CD4-positive, CD25-positive, alpha-beta regulatory T cell (primary cell): ENCODE data around the gene NPLOC4. TPM values are rescaled to one million over a fixed set of nuclear protein-coding genes. Genes with fewer than 3 reads are reported as not detected.

Source experiments
- ATAC-seq, 2 donors: fragments of 150-1000 bp; cut with Tn5 transposase; one replicate each; pipeline ENCODE4 v1.10.0; 2021; ENCODE audit warnings: low read depth in 2 of 2, moderate number of reproducible peaks in 2 of 2, moderate library complexity in 1 of 2
- DNase-seq, 3 donors: peaks; one replicate each; pipeline versions ENCODE4 v3.0.0 to v3.0.0-alpha.2; 2012 to 2022; ENCODE audit warnings: mixed read lengths in 1 of 3
- H3K27ac ChIP-seq: one replicate; pipeline ENCODE4 v1.7.0; 2013; ENCODE audit warnings: mild to moderate bottlenecking, low read length; ENCODE audit not compliant: insufficient read depth, poor library complexity, severe bottlenecking
- H3K27me3 ChIP-seq: one replicate; pipeline ENCODE4 v1.7.0; 2013; ENCODE audit warnings: low read length; ENCODE audit not compliant: control insufficient read depth, insufficient read depth
- H3K36me3 ChIP-seq: one replicate; pipeline ENCODE4 v1.7.0; 2013; ENCODE audit warnings: mild to moderate bottlenecking, low read length, moderate library complexity; ENCODE audit not compliant: control insufficient read depth, insufficient read depth
- H3K4me1 ChIP-seq: 2 replicates; pipeline ENCODE4 v1.7.0; 2013; ENCODE audit warnings: mild to moderate bottlenecking, low read length; ENCODE audit not compliant: insufficient read depth, control insufficient read depth, poor library complexity, severe bottlenecking
- H3K4me3 ChIP-seq: one replicate; pipeline ENCODE4 v1.7.0; 2013; ENCODE audit warnings: low read depth, mild to moderate bottlenecking, low read length, moderate library complexity
- H3K9me3 ChIP-seq, 2 experiments: 1 replicate in 1 of 2; 2 replicates in 1 of 2; pipeline ENCODE4 v1.7.0; 2013; ENCODE audit warnings: low read length in 2 of 2, mild to moderate bottlenecking in 1 of 2, moderate library complexity in 1 of 2; ENCODE audit not compliant: control insufficient read depth in 2 of 2
- H3K27ac Mint-ChIP-seq, 3 donors: one replicate each; pipeline ENCODE4 v1.8.0; 2020 to 2022; ENCODE audit warnings: mild to moderate bottlenecking in 3 of 3, mixed read lengths in 3 of 3, moderate library complexity in 2 of 3
- H3K27me3 Mint-ChIP-seq: one replicate; pipeline ENCODE4 v1.8.0; 2022; ENCODE audit warnings: mild to moderate bottlenecking, mixed read lengths
- H3K36me3 Mint-ChIP-seq: one replicate; pipeline ENCODE4 v1.8.0; 2020; ENCODE audit warnings: mixed read lengths
- H3K4me1 Mint-ChIP-seq, 4 donors: one replicate each; pipeline ENCODE4 v1.8.0; 2020 to 2022; ENCODE audit warnings: mixed read lengths in 4 of 4, mild to moderate bottlenecking in 1 of 4
- H3K4me3 Mint-ChIP-seq, 4 donors: one replicate each; pipeline ENCODE4 v1.8.0; 2020 to 2022; ENCODE audit warnings: mild to moderate bottlenecking in 4 of 4, mixed read lengths in 4 of 4, moderate library complexity in 3 of 4
- H3K9me3 Mint-ChIP-seq, 7 donors: one replicate each; pipeline ENCODE4 v1.8.0; 2020 to 2022; ENCODE audit warnings: mixed read lengths in 7 of 7, mild to moderate bottlenecking in 3 of 7, moderate library complexity in 2 of 7
- polyA plus RNA-seq, 4 donors: library from polyadenylated mRNA; unstranded; fragments of 300-500 nt; fragmentation: Illumina TruSeq; gene quantifications; one replicate each; pipeline ENCODE4 v1.2.3, GENCODE V29; 2021
- total RNA-seq: library from RNA; stranded (reverse); gene quantifications from one replicate; pipeline ENCODE4 v1.2.3, GENCODE V29; 2022

Gene NPLOC4
- total RNA-seq (103 TPM), polyA plus RNA-seq (10 to 100 TPM; 48.6 to 53.1 (median 51.0) TPM)

DNA sequence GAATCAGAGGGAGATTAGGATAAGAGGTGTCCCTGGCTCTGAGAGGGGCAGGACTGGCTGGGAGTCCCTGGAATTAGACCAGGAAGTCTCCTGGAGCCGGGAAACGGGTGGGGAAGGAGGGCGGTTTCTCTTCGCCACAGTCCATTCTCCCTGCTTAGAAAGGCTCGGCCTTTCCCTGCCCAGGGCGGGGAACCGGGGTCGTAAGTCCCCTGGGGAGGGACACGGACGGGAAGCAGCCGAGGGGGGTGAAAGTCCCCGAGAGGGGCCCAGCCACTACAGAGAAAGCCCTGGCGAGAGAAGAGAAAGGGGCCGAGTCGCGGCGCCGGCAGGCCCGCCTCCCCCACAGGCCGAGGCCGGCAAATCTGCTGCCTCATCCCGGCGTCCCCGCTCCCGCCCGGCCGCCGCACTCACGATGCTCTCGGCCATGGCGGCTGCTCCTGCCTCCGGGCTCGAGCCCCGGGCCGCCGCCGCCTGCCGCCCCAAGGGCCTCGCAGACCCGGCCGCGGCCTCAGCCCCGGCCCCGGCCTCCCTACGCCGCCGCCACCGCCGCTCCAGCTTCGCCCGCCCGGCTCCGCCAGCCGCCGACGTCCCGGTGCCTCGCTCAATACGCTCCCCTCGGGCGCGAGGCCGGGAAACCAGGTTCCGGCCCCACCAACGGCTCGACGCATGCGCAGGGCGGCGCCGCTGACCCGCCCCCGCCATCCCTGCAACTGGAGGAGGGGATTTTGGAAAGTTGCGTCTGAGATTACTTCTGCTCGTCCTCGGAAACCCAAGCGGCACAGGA lies at the start of gene NPLOC4, which contains the start of gene TSPAN10:
Gene NPLOC4, minus strand, starts transcription at position 608 of the 784 bp plus-strand sequence. Its CDS starts 182 bp downstream, at position 426.
Gene TSPAN10, plus strand, starts transcription at position 692 of the 784 bp plus-strand sequence. CDS start 5,217 bp downstream, outside the sequence.
- H3K27me3 ChIP-seq = no peaks in the 10 kb centered on the region
- peak within 1 kb of the TSS; percentile 76 to 93 (median 90) for H3K27ac Mint-ChIP-seq
- peak; percentile 72 to 82 (median 78) for DNase-seq
- H3K4me3 ChIP-seq = peak within 1 kb of the TSS; percentile 87
- H3K4me1 Mint-ChIP-seq = peaks cover 0 to 35% (median 18%) of the 10 kb centered on the region in 4 donors
- no peaks in the 10 kb centered on the region for H3K9me3 ChIP-seq
- H3K4me1 ChIP-seq = peaks cover 18% of the 10 kb centered on the region
- no peaks in the 10 kb centered on the region for H3K36me3 ChIP-seq
- H3K4me3 Mint-ChIP-seq = peak within 1 kb of the TSS; percentile 88 to 96 (median 95)
- no peaks in the 10 kb centered on the region for H3K27me3 Mint-ChIP-seq
- no peaks in the 10 kb centered on the region for H3K9me3 Mint-ChIP-seq
- H3K27ac ChIP-seq = peak within 1 kb of the TSS; percentile 41
- H3K36me3 Mint-ChIP-seq = no peaks in the 10 kb centered on the region
- peak; percentile 85 to 91 for ATAC-seq

DNA sequence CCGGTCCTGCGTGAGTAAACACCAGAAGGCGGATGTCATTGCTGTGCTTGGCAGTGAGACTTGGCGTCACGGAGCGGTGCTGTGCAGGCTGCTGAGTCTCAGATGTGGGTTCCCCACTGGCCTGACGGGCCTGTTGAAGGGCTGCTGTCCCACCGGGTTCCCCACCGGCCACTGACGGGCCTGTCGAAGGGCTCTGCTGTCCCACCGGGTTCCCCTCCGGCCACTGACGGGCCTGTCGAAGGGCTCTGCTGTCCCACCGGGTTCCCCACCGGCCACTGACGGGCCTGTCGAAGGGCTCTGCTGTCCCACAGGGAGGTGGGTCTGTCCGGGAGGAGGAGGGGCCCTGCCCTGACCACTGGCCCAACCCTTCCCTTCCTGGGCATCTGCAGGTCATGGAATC lies 49.7 kb upstream of the NPLOC4 start:
- Mint-ChIP-seq H3K4me3 (no peak overlapping the region), H3K4me1 (peaks cover 5 to 50% (median 11%) of the 10 kb centered on the region in 4 donors), H3K27ac (no peak overlapping the region), H3K9me3 (no peaks in the 10 kb centered on the region), H3K36me3 (peaks cover 14% of the 10 kb centered on the region), H3K27me3 (no peaks in the 10 kb centered on the region)
- Histone ChIP-seq H3K27me3 (no peaks in the 10 kb centered on the region), H3K9me3 (no peaks in the 10 kb centered on the region), H3K27ac (no peak overlapping the region), H3K36me3 (peaks cover 48% of the 10 kb centered on the region), H3K4me3 (no peak overlapping the region), H3K4me1 (peaks cover 25% of the 10 kb centered on the region)
- no peak for DNase-seq
- ATAC-seq = no peak

GRCh38 chr17:81685108-81685507 lies 48.2 kb upstream of the NPLOC4 start:
- peak overlapping the region; percentile 89 for H3K4me3 ChIP-seq
- Mint-ChIP-seq H3K4me3 (peak overlapping the region; percentile 85 to 93 (median 86)), H3K9me3 (no peaks in the 10 kb centered on the region), H3K4me1 (peaks cover 5 to 54% (median 11%) of the 10 kb centered on the region in 4 donors), H3K36me3 (peaks cover 11% of the 10 kb centered on the region), H3K27ac (peak overlapping the region in 2 of 3 donors; percentile 65 to 94), H3K27me3 (no peaks in the 10 kb centered on the region)
- H3K36me3 ChIP-seq = peaks cover 36% of the 10 kb centered on the region
- H3K27me3 ChIP-seq = no peaks in the 10 kb centered on the region
- no peaks in the 10 kb centered on the region for H3K9me3 ChIP-seq
- H3K27ac ChIP-seq = peak overlapping the region; percentile 68
- ATAC-seq (no peak), DNase-seq (no peak)
- peaks cover 25% of the 10 kb centered on the region for H3K4me1 ChIP-seq

GRCh38 chr17:81684442-81684911 lies 47.6 kb upstream of the NPLOC4 start:
- Mint-ChIP-seq H3K9me3 (no peaks in the 10 kb centered on the region), H3K27me3 (no peaks in the 10 kb centered on the region), H3K4me3 (peak overlapping the region; percentile 85 to 93 (median 86)), H3K4me1 (peaks cover 5 to 48% (median 11%) of the 10 kb centered on the region in 4 donors), H3K36me3 (peaks cover 11% of the 10 kb centered on the region), H3K27ac (peak overlapping the region in 2 of 3 donors; percentile 65 to 94)
- H3K36me3 ChIP-seq = peaks cover 30% of the 10 kb centered on the region
- peak overlapping the region; percentile 89 for H3K4me3 ChIP-seq
- no peaks in the 10 kb centered on the region for H3K27me3 ChIP-seq
- no peaks in the 10 kb centered on the region for H3K9me3 ChIP-seq
- DNase-seq = no peak
- peak overlapping the region; percentile 68 for H3K27ac ChIP-seq
- ATAC-seq = no peak
- peaks cover 25% of the 10 kb centered on the region for H3K4me1 ChIP-seq

DNA sequence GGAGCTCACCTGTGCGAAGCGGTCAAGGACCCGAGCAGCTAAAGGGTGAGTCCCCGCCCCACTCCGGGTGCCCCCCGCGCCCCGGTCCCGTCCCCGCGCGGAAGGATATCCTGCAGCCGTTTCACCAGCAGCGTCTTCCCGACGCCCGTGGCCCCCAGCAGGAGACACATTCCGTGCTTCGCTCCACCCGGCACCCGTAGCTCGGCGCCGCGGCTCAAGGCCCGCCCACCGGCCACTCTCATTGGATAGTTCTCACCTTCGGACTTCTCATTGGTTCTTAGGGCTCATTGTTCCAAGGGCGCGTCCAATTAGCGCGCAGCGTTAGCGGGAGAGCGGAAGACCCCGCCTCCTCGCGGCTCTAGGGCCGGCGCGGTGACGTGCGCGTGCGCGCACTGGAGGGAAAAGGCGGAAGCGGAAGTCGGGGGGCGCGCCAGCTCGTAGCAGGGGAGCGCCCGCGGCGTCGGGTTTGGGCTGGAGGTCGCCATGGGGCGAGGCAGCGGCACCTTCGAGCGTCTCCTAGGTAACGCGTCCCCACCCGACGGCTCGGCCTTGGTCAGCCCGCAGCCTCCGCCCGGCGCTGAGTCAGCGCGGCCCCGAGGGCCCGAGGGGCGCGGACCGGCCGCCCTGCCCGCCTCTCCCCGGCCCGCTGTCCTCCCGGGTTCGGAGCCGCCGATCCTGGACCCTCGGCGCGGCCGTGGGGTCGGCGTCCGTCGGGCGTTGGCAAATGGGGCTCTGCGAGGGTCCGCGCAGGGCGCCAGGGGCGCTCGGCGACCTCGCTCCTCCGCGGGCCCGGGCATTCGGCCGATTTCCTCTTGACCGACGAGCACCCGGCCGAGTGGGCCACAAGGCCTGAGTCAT lies 46.9 kb upstream of the NPLOC4 start, which contains the start of the genes ARL16 and HGS:
Gene ARL16, minus strand, starts transcription at position 214 of the 858 bp plus-strand sequence. Its CDS starts 44 bp downstream, at position 170.
Gene HGS, plus strand, starts transcription at position 428 of the 858 bp plus-strand sequence. Its CDS starts 56 bp downstream, at position 484.
- Mint-ChIP-seq H3K27me3 (no peaks in the 10 kb centered on the region), H3K4me3 (peak within 1 kb of the TSS; percentile 95 to 99 (median 98)), H3K36me3 (peaks cover 8% of the 10 kb centered on the region), H3K27ac (peak within 1 kb of the TSS; percentile 94 to 99 (median 95)), H3K4me1 (peaks cover 5 to 50% (median 11%) of the 10 kb centered on the region in 4 donors), H3K9me3 (no peaks in the 10 kb centered on the region)
- H3K36me3 ChIP-seq = peaks cover 25% of the 10 kb centered on the region
- H3K27ac ChIP-seq = peak within 1 kb of the TSS; percentile 68
- ATAC-seq = peak; percentile 98 to 99
- peak; percentile 96 to 99 (median 97) for DNase-seq
- H3K4me3 ChIP-seq = peak within 1 kb of the TSS; percentile 89
- no peaks in the 10 kb centered on the region for H3K9me3 ChIP-seq
- H3K4me1 ChIP-seq = peaks cover 25% of the 10 kb centered on the region
- H3K27me3 ChIP-seq = no peaks in the 10 kb centered on the region

- peak overlapping the region; percentile 95 to 99 (median 98) for H3K4me3 Mint-ChIP-seq
- peak overlapping the region in 2 of 3 donors; percentile 94 to 95 for H3K27ac Mint-ChIP-seq
- peaks cover 8% of the 10 kb centered on the region for H3K36me3 Mint-ChIP-seq
- no peak for DNase-seq
- no peaks in the 10 kb centered on the region for H3K27me3 ChIP-seq
- H3K27me3 Mint-ChIP-seq = no peaks in the 10 kb centered on the region
- H3K36me3 ChIP-seq = peaks cover 20% of the 10 kb centered on the region
- H3K4me3 ChIP-seq = peak overlapping the region; percentile 62
- H3K9me3 Mint-ChIP-seq = no peaks in the 10 kb centered on the region
- H3K27ac ChIP-seq = peak overlapping the region; percentile 63
- peaks cover 25% of the 10 kb centered on the region for H3K4me1 ChIP-seq
- H3K9me3 ChIP-seq = no peaks in the 10 kb centered on the region
- peaks cover 5 to 50% (median 11%) of the 10 kb centered on the region in 4 donors for H3K4me1 Mint-ChIP-seq
- ATAC-seq = no peak
These were observed 46.3 kb upstream of the NPLOC4 start for GRCh38 chr17:81683208-81683583.

- H3K27ac ChIP-seq = no peak overlapping the region
- H3K36me3 ChIP-seq = peaks cover 15% of the 10 kb centered on the region
- DNase-seq = no peak
- peak overlapping the region; percentile 95 to 99 (median 98) for H3K4me3 Mint-ChIP-seq
- ATAC-seq = no peak
- H3K9me3 Mint-ChIP-seq = no peaks in the 10 kb centered on the region
- peak overlapping the region in 2 of 3 donors; percentile 94 to 95 for H3K27ac Mint-ChIP-seq
- H3K4me1 Mint-ChIP-seq = peaks cover 5 to 50% (median 11%) of the 10 kb centered on the region in 4 donors
- no peaks in the 10 kb centered on the region for H3K27me3 ChIP-seq
- peaks cover 8% of the 10 kb centered on the region for H3K36me3 Mint-ChIP-seq
- H3K4me1 ChIP-seq = peaks cover 25% of the 10 kb centered on the region
- peak overlapping the region; percentile 62 for H3K4me3 ChIP-seq
- H3K9me3 ChIP-seq = no peaks in the 10 kb centered on the region
- no peaks in the 10 kb centered on the region for H3K27me3 Mint-ChIP-seq
These were observed 45.8 kb upstream of the NPLOC4 start for GRCh38 chr17:81682565-81683207.
